NCI-H510A treated with DMSO at 0.1 percent for 48 hours (cell line): ENCODE measurements around the gene KCNIP1.

Source experiments
- DNase-seq: peaks from one replicate; lab custom pipeline; 2025; lab: John Stamatoyannopoulos, UW

KCNIP1 gene

GRCh38 chr5:170642066-170642735 lies 138.4 kb downstream of the KCNIP1 start:
- DNase-seq: no peak

DNA sequence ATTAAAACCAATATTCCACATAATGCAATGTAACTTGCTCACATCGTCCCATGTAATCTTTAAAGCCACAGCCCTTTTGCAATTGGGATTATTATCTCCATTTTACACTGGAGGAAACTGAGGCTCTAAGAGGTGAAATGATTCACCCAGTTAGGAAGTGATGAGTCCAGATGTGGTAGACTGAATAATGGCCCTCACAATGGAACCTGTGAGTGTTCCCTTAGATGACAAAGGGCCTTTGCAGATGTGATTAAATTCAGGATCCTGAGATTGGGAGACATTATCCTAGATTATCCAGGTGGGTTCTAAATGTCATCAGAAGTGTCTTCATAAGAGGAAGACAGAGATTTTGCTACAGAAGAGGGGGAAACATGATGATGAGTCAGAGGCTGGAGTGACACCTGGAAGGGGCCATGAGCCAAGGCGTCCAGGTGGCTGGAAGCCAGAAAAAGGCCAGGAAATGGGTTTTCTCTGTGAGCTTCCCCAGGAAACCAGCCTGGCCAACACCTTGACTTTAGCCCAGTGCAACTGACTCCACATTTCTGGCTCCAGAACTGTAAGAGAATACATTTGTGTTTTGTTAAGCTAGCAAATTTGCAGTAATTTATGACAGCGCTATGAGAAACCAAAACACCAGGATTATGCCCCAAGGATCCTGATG lies 139.1 kb downstream of the KCNIP1 start:
- DNase-seq: no peak

- no peak for DNase-seq
These were observed 139.8 kb downstream of the KCNIP1 start for GRCh38 chr5:170643591-170643990.

DNA sequence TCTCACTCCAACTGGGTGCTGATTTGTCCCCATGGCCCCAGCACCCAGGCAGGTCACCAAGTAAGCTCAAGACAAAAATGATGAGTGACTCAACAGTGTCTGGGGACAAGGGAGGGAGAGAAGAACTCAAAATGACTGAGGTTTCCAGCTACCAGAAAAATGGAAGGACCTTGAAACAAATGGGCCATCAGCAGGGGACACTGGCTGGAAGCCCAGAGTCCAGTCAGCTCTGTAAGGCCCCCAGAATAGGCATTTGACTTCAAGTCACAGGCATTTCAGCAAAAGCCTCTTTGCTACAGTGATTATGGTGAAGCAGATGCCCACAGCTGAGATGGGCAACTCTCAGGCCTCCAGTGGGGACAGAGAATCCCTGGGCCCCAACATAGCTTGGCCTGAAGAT lies 140.7 kb downstream of the KCNIP1 start:
- DNase-seq: no peak

DNA sequence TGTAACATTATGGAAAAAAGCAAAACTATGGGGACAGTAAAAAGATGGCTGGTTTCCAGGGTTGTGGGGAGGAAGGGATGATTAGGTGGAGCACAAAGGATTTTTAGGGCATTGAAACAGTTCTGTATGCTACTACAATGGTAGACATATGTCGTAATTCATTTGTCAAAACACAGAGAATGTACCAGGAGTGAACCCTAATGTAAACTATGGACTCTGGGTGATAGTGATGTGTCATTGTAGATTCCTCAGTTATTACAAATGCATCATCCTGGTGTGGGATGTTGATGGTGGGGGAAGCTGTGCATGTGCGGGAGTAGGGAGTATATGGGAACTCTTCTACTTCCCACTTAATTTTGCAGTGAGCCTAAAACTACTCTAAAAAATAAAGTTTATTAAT lies 144.7 kb downstream of the KCNIP1 start:
- DNase-seq: no peak

DNA sequence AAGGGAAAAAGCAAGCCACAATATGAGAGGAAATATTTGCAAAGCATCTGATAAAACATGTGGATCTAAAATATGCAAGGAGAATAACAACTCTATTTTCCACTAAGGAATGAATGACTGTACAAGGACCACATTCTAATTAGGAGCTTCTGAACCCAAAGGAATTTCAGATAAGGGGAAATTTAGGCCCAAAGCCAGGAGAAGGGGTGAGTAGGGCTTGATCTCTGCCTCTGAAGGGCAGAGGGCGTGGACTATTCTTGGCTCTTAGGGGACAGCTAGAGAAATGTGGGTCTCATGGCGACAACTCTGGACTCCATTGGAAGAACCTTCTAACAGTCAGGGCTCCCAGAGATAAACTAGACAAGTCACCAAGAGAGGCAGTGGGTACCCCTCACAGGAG lies 147.0 kb downstream of the KCNIP1 start:
- no peak for DNase-seq

GRCh38 chr5:170651604-170652277 lies 147.9 kb downstream of the KCNIP1 start:
- DNase-seq: peak; percentile 5

- no peak for DNase-seq
These were observed 151.7 kb downstream of the KCNIP1 start for GRCh38 chr5:170655476-170655875.

DNA sequence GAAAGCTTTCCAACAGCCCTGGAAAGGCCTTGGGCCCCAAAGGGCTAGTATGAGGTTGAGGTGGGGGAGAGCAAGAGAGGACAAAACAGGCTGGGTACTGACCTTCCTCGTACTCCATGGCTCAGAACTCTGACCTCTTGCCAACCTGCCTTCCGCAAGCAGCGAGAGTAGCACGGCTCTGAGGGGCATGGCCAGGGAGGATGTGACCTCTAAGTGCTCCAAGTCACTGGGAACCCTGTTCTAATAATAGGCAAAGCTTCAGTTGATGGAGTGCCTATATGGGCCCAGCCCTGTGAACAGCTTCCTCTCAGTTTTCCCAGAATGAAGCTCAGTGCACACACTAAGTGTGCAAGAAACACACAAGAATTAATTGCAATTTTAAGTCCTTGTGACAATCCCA lies 152.1 kb downstream of the KCNIP1 start:
- DNase-seq: no peak

GRCh38 chr5:170656346-170656745 lies 152.5 kb downstream of the KCNIP1 start:
- no peak for DNase-seq

DNA sequence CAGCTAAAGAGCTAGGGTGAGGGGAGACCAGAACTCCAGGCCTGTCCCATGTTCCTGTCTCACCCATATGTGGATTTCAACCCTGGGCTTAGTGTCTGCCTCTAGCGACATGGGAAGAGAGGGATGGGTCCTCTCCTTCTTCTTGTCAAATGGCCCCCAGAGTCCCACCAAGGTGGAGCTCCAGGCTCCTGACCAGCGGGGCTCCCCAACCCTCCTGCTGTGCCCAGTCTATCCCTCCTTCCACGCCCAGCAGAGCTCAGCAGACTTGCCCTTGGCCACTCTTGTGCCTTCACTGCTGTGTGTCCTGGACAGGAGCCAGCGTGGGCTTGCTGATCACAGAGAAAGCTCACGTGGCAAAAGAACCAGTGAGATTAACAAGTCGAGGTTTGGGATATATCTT lies 156.7 kb downstream of the KCNIP1 start:
- DNase-seq: no peak

DNA sequence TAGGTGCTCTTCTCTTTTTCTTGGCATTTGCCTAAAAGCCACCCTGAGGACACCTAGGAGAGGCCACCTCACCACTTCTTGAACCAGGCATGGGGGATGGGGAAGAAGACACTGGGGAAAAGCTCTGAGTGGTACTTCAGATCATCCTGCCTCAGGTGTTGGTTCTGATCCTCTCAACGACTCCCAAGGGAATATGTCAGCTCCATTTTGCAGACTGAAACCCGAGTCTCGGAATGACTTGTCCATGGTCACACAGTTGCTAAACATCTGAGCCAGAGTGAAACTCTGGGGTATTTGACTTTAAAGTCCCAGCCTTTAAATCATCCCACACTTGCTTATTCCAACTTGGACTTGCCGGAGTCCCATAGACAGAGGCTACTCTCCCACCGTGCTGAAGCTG lies 159.1 kb downstream of the KCNIP1 start:
- DNase-seq: no peak

- DNase-seq: no peak
These were observed 175.0 kb downstream of the KCNIP1 start for GRCh38 chr5:170678811-170679210.

DNA sequence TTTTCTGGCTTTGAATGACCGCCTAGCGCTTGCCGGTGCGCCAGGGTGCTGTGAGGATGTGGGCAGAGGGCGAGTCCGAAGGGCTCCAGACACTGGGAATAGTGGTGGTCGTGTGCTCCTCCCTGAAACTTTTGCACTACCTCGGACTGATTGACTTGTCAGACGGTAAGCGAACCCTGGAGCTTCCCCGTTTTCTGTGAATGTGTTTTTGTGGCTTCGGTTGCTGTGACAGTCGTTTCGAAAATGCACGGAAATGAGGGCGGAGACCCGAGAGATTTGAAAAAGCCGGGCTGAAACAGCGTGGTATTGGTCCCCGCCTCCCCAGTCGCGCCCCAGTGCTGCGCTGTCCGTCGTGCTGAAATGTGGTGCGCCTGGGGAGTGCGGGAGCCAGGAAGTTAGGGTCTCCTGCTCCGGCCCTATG lies 177.2 kb downstream of the KCNIP1 start:
- peak; percentile 4 for DNase-seq

DNA sequence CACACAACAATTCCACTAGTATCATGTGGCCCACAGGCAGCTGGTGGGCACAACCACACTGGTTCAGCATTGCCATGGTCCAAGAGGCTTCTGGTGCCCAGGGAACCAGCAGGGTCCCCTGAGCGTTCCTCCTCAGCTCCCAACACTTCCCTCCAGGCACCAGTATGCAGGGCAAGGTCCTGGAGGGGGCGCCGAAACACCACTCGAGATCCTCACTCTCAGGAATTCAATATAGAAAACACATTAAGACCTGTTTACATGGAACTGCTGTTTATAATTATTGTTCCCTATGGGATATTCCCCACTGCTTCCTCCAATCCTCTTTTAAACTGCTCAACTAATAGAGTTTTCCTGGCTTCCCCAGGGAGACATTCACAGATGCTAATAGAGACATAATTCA lies 187.8 kb downstream of the KCNIP1 start:
- no peak for DNase-seq

DNA sequence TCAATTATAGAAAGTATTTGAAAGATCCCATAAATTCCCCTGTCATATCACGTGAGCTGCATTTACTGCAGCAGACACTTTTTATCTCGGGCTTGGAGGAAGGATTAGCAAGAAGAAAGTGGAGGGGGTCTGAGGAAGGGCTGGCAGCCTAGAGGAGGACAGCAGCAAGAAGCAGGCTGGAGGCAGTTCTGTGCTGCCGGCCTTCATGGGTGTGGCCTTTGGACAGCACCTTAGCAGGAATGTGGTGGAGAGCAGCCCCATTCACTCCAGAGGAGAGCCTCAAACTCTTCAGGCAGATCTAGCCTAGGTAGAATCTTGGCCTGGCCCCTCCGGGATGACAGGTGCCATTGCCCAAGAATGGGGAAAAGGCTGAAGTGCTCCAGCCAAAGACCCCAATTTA lies 189.9 kb downstream of the KCNIP1 start:
- no peak for DNase-seq

DNA sequence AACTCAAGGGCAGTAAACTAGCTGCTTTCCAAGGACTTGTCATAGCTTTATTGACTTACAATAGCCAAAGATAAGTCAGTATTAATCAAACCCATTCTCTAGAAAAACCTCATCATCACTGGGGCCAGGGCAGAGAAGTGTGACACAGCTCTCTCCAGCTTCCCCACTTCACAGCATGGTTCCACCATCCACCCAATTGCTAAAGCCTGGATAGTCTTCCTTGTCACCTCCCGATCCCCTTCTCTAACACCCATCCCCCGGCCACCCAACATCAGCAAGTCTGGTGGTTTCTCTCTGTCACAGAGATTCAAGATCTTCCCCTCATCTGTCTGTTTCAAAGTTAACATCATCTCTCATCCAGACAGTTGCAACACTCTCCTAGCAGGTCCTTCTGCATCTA lies 191.1 kb downstream of the KCNIP1 start:
- DNase-seq: no peak

DNA sequence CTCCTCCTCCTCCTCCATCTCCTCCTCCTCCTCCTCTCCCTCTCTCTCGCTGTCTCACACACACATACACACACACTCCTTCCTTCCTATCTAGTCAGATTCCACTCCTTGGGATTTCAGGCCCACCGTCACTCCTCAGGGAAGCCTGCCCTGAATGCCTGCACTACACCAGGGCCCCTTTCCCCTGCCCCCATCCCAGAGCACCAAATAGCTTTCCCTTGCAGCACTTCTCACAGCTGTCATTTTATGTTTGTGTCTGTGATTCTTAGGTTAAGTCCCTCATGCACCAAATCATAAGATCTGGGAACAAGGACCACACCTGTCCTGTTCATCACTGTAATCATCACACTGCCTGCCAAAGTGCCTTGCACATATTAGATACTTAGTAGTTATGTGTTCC lies 193.2 kb downstream of the KCNIP1 start:
- DNase-seq: no peak

GRCh38 chr5:170700503-170700902 lies 196.7 kb downstream of the KCNIP1 start:
- DNase-seq: no peak

GRCh38 chr5:170701334-170701733 lies 197.5 kb downstream of the KCNIP1 start:
- DNase-seq: no peak

GRCh38 chr5:170704417-170705192 lies 200.8 kb downstream of the KCNIP1 start:
- no peak for DNase-seq

DNA sequence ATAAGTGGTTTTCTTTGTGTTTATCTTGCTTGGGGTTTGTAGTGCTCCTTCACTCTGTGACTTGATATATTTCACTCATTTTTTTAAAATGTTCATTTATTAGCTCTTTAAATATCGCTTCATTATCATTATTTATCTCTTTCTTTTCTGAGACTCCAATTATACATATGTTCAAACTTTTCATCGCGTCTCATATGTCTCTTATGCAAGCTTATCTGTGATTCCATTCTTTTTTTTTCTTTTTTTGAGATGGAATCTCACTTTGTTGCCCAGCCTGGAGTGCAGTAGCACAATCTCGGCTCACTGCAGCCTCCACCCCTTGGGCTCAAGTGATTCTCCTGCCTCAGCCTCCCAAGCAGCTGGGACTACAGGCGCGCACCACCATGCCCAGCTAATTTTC lies 205.8 kb downstream of the KCNIP1 start:
- DNase-seq: no peak

GRCh38 chr5:170711300-170711699 lies 207.5 kb downstream of the KCNIP1 start:
- DNase-seq: no peak
